Measurements from ENCODE around the gene APCDD1. TPM values are rescaled to one million over a fixed set of nuclear protein-coding genes. Genes with fewer than 3 reads are reported as not detected.

The APCDD1 gene
- polyA plus RNA-seq, 1 of the 3 experiments (the other 2 are of a cell fraction): 0.02 TPM

DNA sequence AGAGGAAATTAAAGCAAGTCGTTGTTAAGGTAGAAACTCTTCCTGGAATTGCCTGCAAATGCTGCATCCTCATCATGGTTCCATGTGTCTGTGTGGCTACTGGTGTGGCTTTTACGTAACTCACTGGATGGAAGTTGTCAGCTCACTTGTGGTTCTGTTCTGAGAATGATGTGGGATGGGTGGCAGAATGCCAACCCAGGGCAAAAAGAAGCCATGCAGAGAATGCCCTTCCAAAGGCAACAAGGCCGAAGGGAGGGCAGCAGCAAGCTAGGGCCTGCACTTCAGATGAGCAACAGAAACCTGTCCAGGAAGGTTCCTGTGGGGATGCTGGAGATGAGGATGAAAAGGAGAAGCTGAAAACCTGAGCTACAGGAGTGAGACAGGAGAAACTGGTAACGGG lies 61.0 kb downstream of the APCDD1 start:
- CTCF ChIA-PET: interaction anchor here (0.5 to 6.6 kb wide), 3 partner anchors 543 to 577 kb away, joined by 3 to 210 read pairs (median 3); no protein-coding TSS in a partner anchor
- Histone ChIP-seq H3K79me2 (ENCODE audit: insufficient read depth) (no peaks in the 10 kb centered on the region), H3K9me2 (no peaks in the 10 kb centered on the region), H3K27ac (ENCODE audit: low read depth in 2 of 2, low read length in 1 of 2) (no peak overlapping the region), H3K36me3 (replicated peaks in 1 of 2; ENCODE audit: control insufficient read depth in 1 of 2, insufficient read depth in 2 of 2, low read length in 1 of 2) (no peaks in the 10 kb centered on the region), H2AFZ (ENCODE audit: low read depth) (no peak overlapping the region), H3K4me1 (ENCODE audit: control insufficient read depth in 1 of 2, insufficient read depth in 2 of 2, low read depth in 1 of 2, low read length in 1 of 2) (peaks cover 0 to 17% of the 10 kb centered on the region in 2 experiments; a peak in 3 of 4 replicates), H3F3A (replicated peaks; ENCODE audit: insufficient read depth) (no peaks in the 10 kb centered on the region), H3K4me3 (ENCODE audit: low read depth in 2 of 2, low read length in 1 of 2) (no peak overlapping the region), H3K4me2 (no peak overlapping the region), H3K27me3 (ENCODE audit: insufficient read depth) (no peaks in the 10 kb centered on the region; the same call in none of the 2 replicates), H4K20me1 (ENCODE audit: insufficient read depth) (no peaks in the 10 kb centered on the region), H3K9ac (no peak overlapping the region), H3K9me3 (no peaks in the 10 kb centered on the region)
- DNase-seq: no peak
- 10% methylated on average over 2 of the region's 4 CpGs for WGBS (ENCODE audit: low lambda C conversion rate)
- POLR2A ChIA-PET: no interaction called here
- no peak for TF ChIP-seq FOXM1 (IDR thresholded peaks at IDR 0.05; ENCODE audit: low read depth)
- no peak for TF ChIP-seq POLR2AphosphoS5 (IDR thresholded peaks at IDR 0.05; ENCODE audit: low read depth, low read length)
- TF ChIP-seq TAF1 (IDR thresholded peaks at IDR 0.05; ENCODE audit: borderline replicate concordance, low read depth, low read length): no peak
- TF ChIP-seq TCF12 (IDR thresholded peaks at IDR 0.05): no peak
- no peak for TF ChIP-seq MXI1 (IDR thresholded peaks at IDR 0.05; ENCODE audit: low read depth, low read length)
- TF ChIP-seq, protein P1, sequence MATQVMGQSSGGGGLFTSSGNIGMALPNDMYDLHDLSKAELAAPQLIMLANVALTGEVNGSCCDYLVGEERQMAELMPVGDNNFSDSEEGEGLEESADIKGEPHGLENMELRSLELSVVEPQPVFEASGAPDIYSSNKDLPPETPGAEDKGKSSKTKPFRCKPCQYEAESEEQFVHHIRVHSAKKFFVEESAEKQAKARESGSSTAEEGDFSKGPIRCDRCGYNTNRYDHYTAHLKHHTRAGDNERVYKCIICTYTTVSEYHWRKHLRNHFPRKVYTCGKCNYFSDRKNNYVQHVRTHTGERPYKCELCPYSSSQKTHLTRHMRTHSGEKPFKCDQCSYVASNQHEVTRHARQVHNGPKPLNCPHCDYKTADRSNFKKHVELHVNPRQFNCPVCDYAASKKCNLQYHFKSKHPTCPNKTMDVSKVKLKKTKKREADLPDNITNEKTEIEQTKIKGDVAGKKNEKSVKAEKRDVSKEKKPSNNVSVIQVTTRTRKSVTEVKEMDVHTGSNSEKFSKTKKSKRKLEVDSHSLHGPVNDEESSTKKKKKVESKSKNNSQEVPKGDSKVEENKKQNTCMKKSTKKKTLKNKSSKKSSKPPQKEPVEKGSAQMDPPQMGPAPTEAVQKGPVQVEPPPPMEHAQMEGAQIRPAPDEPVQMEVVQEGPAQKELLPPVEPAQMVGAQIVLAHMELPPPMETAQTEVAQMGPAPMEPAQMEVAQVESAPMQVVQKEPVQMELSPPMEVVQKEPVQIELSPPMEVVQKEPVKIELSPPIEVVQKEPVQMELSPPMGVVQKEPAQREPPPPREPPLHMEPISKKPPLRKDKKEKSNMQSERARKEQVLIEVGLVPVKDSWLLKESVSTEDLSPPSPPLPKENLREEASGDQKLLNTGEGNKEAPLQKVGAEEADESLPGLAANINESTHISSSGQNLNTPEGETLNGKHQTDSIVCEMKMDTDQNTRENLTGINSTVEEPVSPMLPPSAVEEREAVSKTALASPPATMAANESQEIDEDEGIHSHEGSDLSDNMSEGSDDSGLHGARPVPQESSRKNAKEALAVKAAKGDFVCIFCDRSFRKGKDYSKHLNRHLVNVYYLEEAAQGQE (IDR thresholded peaks at IDR 0.05; ENCODE audit: low read depth, low read length): no peak

DNA sequence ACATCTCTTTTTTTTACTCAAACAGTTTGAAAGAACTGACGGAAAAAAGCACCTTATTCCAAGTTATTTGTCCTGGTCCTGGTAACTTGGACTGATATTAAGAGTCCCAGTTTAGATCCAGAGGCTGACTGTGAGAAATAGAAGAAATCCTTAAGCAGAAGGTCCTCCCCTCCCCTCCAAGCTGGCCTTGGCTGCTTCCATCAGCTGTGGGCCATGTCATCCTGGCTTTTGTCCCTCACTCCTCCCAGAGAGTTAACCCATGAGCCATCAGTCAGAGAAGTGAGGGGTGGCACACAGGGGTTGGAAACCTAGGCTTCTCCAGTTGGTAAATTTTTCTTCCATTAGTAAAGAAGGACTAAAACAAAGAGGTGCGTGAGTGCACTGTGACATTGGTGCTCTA lies 61.6 kb downstream of the APCDD1 start:
- Histone ChIP-seq H3K79me2 (ENCODE audit: insufficient read depth) (no peaks in the 10 kb centered on the region), H3K4me2 (no peak overlapping the region), H2AFZ (ENCODE audit: low read depth) (no peak overlapping the region), H3K9ac (no peak overlapping the region), H3K9me2 (no peaks in the 10 kb centered on the region), H3K27ac (ENCODE audit: low read depth in 2 of 2, low read length in 1 of 2) (no peak overlapping the region), H3K4me1 (ENCODE audit: control insufficient read depth in 1 of 2, insufficient read depth in 2 of 2, low read depth in 1 of 2, low read length in 1 of 2) (peaks cover 0 to 17% of the 10 kb centered on the region in 2 experiments; a peak in 3 of 4 replicates), H3K4me3 (ENCODE audit: low read depth in 2 of 2, low read length in 1 of 2) (no peak overlapping the region), H3K9me3 (no peaks in the 10 kb centered on the region), H3K27me3 (ENCODE audit: insufficient read depth) (no peaks in the 10 kb centered on the region; the same call in none of the 2 replicates), H3F3A (replicated peaks; ENCODE audit: insufficient read depth) (no peaks in the 10 kb centered on the region), H4K20me1 (ENCODE audit: insufficient read depth) (no peaks in the 10 kb centered on the region), H3K36me3 (replicated peaks in 1 of 2; ENCODE audit: control insufficient read depth in 1 of 2, insufficient read depth in 2 of 2, low read length in 1 of 2) (no peaks in the 10 kb centered on the region)
- TF ChIP-seq EZH2phosphoT487 (IDR thresholded peaks at IDR 0.05; ENCODE audit: borderline replicate concordance, low read depth) (no peak), GABPA (IDR thresholded peaks at IDR 0.05; ENCODE audit: low read depth) (no peak), EP300 (IDR thresholded peaks at IDR 0.05; ENCODE audit: borderline replicate concordance in 1 of 2, low read depth in 1 of 2, low read length in 1 of 2) (no peak), FOSL2 (IDR thresholded peaks at IDR 0.05; ENCODE audit: borderline replicate concordance, low read depth) (no peak), TCF12 (IDR thresholded peaks at IDR 0.05) (no peak), FOXJ3 (CRISPR knock-in tag; IDR thresholded peaks at IDR 0.05) (no peak), POLR2AphosphoS5 (IDR thresholded peaks at IDR 0.05; ENCODE audit: low read depth, low read length) (no peak), RCOR1 (IDR thresholded peaks at IDR 0.05; ENCODE audit: low read length) (no peak), NFIC (IDR thresholded peaks at IDR 0.05; ENCODE audit: borderline replicate concordance) (no peak), SMC3 (IDR thresholded peaks at IDR 0.05; ENCODE audit: low read depth, low read length) (no peak), TEAD4 (IDR thresholded peaks at IDR 0.05; ENCODE audit: borderline replicate concordance, insufficient read depth) (no peak), MXI1 (IDR thresholded peaks at IDR 0.05; ENCODE audit: low read depth, low read length) (no peak)
- TF ChIP-seq, protein P2, sequence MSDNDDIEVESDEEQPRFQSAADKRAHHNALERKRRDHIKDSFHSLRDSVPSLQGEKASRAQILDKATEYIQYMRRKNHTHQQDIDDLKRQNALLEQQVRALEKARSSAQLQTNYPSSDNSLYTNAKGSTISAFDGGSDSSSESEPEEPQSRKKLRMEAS (IDR thresholded peaks at IDR 0.05; ENCODE audit: low read depth): no peak
- TF ChIP-seq, protein P3, sequence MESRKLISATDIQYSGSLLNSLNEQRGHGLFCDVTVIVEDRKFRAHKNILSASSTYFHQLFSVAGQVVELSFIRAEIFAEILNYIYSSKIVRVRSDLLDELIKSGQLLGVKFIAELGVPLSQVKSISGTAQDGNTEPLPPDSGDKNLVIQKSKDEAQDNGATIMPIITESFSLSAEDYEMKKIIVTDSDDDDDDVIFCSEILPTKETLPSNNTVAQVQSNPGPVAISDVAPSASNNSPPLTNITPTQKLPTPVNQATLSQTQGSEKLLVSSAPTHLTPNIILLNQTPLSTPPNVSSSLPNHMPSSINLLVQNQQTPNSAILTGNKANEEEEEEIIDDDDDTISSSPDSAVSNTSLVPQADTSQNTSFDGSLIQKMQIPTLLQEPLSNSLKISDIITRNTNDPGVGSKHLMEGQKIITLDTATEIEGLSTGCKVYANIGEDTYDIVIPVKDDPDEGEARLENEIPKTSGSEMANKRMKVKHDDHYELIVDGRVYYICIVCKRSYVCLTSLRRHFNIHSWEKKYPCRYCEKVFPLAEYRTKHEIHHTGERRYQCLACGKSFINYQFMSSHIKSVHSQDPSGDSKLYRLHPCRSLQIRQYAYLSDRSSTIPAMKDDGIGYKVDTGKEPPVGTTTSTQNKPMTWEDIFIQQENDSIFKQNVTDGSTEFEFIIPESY (IDR thresholded peaks at IDR 0.05; ENCODE audit: borderline replicate concordance, low read depth): no peak
- TF ChIP-seq, protein P4, sequence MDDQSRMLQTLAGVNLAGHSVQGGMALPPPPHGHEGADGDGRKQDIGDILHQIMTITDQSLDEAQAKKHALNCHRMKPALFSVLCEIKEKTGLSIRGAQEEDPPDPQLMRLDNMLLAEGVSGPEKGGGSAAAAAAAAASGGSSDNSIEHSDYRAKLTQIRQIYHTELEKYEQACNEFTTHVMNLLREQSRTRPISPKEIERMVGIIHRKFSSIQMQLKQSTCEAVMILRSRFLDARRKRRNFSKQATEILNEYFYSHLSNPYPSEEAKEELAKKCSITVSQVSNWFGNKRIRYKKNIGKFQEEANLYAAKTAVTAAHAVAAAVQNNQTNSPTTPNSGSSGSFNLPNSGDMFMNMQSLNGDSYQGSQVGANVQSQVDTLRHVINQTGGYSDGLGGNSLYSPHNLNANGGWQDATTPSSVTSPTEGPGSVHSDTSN (IDR thresholded peaks at IDR 0.05): no peak
- WGBS (ENCODE audit: low lambda C conversion rate): 61% methylated on average over 2 of the region's 2 CpGs
- DNase-seq: no peak
- CTCF ChIA-PET: interaction anchor here (0.5 to 6.6 kb wide), 3 partner anchors 544 to 578 kb away, joined by 3 to 210 read pairs (median 3); no protein-coding TSS in a partner anchor
- POLR2A ChIA-PET: no interaction called here
